B cell (primary cell): ENCODE measurements around the gene CACNA2D3.

Experiments used
- EZH2 ChIP-seq: IDR thresholded peaks from 2 replicates; pipeline ENCODE4 v1.6.1; 2012; ENCODE audit warnings: borderline replicate concordance, low read depth, mild to moderate bottlenecking, moderate library complexity, low read length; ENCODE audit not compliant: insufficient read depth, poor library complexity, severe bottlenecking
- TF ChIP-seq, protein P1 (sequence below): fragments of 200-600 bp; IDR thresholded peaks from one replicate; pipeline ENCODE4 v1.8.0; 2022; ENCODE audit warnings: antibody characterized with exemption, mild to moderate bottlenecking

- TF ChIP-seq, protein P1, sequence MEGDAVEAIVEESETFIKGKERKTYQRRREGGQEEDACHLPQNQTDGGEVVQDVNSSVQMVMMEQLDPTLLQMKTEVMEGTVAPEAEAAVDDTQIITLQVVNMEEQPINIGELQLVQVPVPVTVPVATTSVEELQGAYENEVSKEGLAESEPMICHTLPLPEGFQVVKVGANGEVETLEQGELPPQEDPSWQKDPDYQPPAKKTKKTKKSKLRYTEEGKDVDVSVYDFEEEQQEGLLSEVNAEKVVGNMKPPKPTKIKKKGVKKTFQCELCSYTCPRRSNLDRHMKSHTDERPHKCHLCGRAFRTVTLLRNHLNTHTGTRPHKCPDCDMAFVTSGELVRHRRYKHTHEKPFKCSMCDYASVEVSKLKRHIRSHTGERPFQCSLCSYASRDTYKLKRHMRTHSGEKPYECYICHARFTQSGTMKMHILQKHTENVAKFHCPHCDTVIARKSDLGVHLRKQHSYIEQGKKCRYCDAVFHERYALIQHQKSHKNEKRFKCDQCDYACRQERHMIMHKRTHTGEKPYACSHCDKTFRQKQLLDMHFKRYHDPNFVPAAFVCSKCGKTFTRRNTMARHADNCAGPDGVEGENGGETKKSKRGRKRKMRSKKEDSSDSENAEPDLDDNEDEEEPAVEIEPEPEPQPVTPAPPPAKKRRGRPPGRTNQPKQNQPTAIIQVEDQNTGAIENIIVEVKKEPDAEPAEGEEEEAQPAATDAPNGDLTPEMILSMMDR, result no peak
- TF ChIP-seq EZH2, result no peak
Observed at GRCh38 chr3:54357301-54357700, 234.9 kb downstream of the CACNA2D3 start.
